Measurements from ENCODE around the gene SEPSECS.

The SEPSECS gene

DNA sequence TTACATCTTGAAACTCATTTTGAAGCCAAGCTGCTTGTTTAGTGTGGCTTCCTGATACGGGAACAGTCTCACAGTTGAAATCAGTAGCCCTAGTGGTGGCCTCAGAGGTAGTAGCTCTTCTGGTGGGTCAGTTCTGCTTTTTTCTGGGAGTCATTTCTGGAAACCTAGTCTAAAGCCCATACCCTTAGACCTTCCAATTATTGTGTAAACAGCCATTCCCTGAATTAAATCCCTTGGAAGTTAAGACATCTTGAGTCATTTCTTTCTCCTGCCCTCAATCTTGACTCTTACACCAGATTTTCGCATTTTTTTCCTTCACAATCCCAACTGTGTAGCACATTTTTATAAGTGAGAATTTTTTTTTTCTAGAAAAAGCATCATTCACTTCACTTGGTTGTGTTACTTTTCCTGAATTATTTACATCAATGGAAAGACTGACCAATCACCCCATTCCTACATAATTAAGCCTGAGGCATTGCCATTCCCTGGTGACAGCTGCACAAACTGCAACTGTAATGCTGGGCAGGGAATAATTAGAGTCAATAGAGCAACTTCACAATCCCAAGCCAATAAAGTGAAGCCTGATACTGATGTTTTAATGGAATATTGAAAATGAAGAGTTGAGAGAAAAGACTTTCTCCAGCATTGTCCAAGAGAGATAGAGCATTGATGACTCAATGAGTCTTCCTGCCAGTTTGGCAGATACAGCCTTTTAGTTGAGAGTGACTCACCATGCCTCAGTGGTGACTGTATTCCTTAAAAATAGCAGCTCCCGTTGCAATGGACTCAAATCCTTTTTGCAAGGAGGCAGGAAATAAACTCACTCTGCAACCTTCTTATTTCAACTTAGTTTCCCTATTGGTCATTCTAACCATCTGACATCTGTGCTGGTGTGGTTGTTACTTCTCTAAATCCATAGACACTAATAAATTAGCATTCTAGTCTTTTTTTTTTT is 13.0 kb upstream of the SEPSECS start (continued):
- TF ChIP-seq, protein P1, sequence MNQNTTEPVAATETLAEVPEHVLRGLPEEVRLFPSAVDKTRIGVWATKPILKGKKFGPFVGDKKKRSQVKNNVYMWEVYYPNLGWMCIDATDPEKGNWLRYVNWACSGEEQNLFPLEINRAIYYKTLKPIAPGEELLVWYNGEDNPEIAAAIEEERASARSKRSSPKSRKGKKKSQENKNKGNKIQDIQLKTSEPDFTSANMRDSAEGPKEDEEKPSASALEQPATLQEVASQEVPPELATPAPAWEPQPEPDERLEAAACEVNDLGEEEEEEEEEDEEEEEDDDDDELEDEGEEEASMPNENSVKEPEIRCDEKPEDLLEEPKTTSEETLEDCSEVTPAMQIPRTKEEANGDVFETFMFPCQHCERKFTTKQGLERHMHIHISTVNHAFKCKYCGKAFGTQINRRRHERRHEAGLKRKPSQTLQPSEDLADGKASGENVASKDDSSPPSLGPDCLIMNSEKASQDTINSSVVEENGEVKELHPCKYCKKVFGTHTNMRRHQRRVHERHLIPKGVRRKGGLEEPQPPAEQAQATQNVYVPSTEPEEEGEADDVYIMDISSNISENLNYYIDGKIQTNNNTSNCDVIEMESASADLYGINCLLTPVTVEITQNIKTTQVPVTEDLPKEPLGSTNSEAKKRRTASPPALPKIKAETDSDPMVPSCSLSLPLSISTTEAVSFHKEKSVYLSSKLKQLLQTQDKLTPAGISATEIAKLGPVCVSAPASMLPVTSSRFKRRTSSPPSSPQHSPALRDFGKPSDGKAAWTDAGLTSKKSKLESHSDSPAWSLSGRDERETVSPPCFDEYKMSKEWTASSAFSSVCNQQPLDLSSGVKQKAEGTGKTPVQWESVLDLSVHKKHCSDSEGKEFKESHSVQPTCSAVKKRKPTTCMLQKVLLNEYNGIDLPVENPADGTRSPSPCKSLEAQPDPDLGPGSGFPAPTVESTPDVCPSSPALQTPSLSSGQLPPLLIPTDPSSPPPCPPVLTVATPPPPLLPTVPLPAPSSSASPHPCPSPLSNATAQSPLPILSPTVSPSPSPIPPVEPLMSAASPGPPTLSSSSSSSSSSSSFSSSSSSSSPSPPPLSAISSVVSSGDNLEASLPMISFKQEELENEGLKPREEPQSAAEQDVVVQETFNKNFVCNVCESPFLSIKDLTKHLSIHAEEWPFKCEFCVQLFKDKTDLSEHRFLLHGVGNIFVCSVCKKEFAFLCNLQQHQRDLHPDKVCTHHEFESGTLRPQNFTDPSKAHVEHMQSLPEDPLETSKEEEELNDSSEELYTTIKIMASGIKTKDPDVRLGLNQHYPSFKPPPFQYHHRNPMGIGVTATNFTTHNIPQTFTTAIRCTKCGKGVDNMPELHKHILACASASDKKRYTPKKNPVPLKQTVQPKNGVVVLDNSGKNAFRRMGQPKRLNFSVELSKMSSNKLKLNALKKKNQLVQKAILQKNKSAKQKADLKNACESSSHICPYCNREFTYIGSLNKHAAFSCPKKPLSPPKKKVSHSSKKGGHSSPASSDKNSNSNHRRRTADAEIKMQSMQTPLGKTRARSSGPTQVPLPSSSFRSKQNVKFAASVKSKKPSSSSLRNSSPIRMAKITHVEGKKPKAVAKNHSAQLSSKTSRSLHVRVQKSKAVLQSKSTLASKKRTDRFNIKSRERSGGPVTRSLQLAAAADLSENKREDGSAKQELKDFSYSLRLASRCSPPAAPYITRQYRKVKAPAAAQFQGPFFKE (tag by site-specific recombination; IDR thresholded peaks at IDR 0.05; ENCODE audit: borderline replicate concordance) = no peak
- TF ChIP-seq ZEB2 (tag by site-specific recombination; IDR thresholded peaks at IDR 0.05) (peak; percentile 67; the same call in 1 of the 2 replicates), ZNF366 (tag by site-specific recombination; conservative IDR thresholded peaks at IDR 0.05) (peak; percentile 77)

DNA sequence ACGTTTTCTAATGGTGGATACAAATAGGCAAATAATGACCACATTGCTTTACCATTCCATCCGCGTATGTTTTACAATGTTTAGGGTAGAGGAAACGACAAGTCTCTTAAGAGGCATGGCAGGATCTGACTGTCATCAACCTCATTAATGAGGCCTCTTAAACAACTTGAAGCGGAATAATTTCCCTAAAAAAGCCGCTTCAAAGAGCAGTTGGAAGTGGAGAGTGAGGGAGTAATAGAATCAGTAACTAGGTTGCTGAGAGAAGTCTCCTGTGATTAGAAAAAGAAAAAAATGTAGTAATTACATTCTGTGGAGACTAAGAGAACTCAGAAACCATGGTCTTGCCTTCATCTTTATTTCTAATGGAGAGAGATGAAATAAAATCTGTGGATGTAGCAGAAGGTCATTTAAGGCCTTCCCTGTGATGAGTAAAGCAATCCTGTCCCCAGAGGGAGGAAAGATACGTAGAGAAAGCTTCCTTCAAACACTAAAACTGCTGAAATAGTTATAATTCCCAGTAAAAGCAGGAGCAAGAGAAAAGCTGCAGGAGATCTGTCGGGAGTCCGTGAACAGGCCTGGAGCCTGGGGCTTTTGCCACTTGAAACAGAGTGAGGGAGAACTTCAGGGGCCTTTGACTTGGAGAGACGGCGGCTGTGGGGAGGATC is 11.1 kb upstream of the SEPSECS start:
- CTCF ChIA-PET = no interaction called here
- H3K27ac ChIP-seq (ENCODE audit: extremely low read depth, low read depth, low read length) = no peak overlapping the region

DNA sequence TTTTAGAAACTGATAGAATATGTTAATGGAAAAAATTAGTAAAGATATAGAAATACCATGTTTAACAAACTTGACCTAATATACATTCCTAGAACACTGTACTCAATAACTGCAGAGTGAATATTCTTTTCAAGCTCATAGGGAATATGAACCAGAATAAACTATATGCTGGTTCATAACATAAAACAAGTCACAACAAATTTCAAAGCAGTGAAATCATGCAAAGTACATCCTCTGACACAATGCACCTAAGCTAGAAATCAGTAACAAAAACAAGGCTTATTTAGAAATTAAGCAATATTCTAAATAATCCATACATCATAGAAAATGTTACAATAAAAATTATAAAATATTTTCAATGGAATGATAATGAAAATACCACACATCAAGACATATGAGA is 9.2 kb upstream of the SEPSECS start:
- no peaks in the 10 kb centered on the region for H3K9me3 ChIP-seq (ENCODE audit: control insufficient read depth, insufficient read depth, low read depth, low read length)
- no peak overlapping the region for H3K27ac ChIP-seq (ENCODE audit: extremely low read depth, low read depth, low read length)
- POLR2A ChIA-PET = interaction anchor here (0.7 kb wide), 1 partner anchor 104 kb away, joined by 4 read pairs; no protein-coding TSS in a partner anchor
- TF ChIP-seq ZNF19 (tag by site-specific recombination; IDR thresholded peaks at IDR 0.05; ENCODE audit: low read depth) = no peak
- TF ChIP-seq, protein P2, sequence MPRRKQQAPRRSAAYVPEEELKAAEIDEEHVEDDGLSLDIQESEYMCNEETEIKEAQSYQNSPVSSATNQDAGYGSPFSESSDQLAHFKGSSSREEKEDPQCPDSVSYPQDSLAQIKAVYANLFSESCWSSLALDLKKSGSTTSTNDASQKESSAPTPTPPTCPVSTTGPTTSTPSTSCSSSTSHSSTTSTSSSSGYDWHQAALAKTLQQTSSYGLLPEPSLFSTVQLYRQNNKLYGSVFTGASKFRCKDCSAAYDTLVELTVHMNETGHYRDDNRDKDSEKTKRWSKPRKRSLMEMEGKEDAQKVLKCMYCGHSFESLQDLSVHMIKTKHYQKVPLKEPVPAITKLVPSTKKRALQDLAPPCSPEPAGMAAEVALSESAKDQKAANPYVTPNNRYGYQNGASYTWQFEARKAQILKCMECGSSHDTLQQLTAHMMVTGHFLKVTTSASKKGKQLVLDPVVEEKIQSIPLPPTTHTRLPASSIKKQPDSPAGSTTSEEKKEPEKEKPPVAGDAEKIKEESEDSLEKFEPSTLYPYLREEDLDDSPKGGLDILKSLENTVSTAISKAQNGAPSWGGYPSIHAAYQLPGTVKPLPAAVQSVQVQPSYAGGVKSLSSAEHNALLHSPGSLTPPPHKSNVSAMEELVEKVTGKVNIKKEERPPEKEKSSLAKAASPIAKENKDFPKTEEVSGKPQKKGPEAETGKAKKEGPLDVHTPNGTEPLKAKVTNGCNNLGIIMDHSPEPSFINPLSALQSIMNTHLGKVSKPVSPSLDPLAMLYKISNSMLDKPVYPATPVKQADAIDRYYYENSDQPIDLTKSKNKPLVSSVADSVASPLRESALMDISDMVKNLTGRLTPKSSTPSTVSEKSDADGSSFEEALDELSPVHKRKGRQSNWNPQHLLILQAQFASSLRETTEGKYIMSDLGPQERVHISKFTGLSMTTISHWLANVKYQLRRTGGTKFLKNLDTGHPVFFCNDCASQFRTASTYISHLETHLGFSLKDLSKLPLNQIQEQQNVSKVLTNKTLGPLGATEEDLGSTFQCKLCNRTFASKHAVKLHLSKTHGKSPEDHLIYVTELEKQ (tag by site-specific recombination; IDR thresholded peaks at IDR 0.05; ENCODE audit: borderline replicate concordance) = no peak
- TF ChIP-seq REPIN1 (tag by site-specific recombination; IDR thresholded peaks at IDR 0.05; ENCODE audit: low read depth) = no peak
- TF ChIP-seq ZNF37A (tag by site-specific recombination; IDR thresholded peaks at IDR 0.05) = no peak
- TF ChIP-seq OVOL3 (tag by site-specific recombination; IDR thresholded peaks at IDR 0.05) = no peak
- TF ChIP-seq, protein P3, sequence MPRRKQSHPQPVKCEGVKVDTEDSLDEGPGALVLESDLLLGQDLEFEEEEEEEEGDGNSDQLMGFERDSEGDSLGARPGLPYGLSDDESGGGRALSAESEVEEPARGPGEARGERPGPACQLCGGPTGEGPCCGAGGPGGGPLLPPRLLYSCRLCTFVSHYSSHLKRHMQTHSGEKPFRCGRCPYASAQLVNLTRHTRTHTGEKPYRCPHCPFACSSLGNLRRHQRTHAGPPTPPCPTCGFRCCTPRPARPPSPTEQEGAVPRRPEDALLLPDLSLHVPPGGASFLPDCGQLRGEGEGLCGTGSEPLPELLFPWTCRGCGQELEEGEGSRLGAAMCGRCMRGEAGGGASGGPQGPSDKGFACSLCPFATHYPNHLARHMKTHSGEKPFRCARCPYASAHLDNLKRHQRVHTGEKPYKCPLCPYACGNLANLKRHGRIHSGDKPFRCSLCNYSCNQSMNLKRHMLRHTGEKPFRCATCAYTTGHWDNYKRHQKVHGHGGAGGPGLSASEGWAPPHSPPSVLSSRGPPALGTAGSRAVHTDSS (tag by site-specific recombination; IDR thresholded peaks at IDR 0.05) = no peak
- TF ChIP-seq, protein P4, sequence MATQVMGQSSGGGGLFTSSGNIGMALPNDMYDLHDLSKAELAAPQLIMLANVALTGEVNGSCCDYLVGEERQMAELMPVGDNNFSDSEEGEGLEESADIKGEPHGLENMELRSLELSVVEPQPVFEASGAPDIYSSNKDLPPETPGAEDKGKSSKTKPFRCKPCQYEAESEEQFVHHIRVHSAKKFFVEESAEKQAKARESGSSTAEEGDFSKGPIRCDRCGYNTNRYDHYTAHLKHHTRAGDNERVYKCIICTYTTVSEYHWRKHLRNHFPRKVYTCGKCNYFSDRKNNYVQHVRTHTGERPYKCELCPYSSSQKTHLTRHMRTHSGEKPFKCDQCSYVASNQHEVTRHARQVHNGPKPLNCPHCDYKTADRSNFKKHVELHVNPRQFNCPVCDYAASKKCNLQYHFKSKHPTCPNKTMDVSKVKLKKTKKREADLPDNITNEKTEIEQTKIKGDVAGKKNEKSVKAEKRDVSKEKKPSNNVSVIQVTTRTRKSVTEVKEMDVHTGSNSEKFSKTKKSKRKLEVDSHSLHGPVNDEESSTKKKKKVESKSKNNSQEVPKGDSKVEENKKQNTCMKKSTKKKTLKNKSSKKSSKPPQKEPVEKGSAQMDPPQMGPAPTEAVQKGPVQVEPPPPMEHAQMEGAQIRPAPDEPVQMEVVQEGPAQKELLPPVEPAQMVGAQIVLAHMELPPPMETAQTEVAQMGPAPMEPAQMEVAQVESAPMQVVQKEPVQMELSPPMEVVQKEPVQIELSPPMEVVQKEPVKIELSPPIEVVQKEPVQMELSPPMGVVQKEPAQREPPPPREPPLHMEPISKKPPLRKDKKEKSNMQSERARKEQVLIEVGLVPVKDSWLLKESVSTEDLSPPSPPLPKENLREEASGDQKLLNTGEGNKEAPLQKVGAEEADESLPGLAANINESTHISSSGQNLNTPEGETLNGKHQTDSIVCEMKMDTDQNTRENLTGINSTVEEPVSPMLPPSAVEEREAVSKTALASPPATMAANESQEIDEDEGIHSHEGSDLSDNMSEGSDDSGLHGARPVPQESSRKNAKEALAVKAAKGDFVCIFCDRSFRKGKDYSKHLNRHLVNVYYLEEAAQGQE (tag by site-specific recombination; IDR thresholded peaks at IDR 0.05) = no peak
- TF ChIP-seq ZNF792 (tag by site-specific recombination; IDR thresholded peaks at IDR 0.05) = no peak
- TF ChIP-seq EGR2 (tag by site-specific recombination; IDR thresholded peaks at IDR 0.05; ENCODE audit: low read depth) = no peak
- TF ChIP-seq ZNF121 (tag by site-specific recombination; IDR thresholded peaks at IDR 0.05) = no peak
- no peak for TF ChIP-seq ZNF48 (tag by site-specific recombination; IDR thresholded peaks at IDR 0.05)
- no peak for TF ChIP-seq ZNF571 (tag by site-specific recombination; IDR thresholded peaks at IDR 0.05)
- CTCF ChIA-PET = no interaction called here
- H3K4me3 ChIP-seq (ENCODE audit: low read depth, low read length) = no peak overlapping the region
- no peaks in the 10 kb centered on the region for H3K36me3 ChIP-seq (ENCODE audit: control insufficient read depth in 2 of 2, insufficient read depth in 1 of 2, low read length in 2 of 2)
- H3K4me1 ChIP-seq (ENCODE audit: control insufficient read depth, insufficient read depth, low read length) = no peaks in the 10 kb centered on the region

More for the DNA sequence above, 11.1 kb upstream of the SEPSECS start:
- no peaks in the 10 kb centered on the region for H3K36me3 ChIP-seq (ENCODE audit: control insufficient read depth in 2 of 2, insufficient read depth in 1 of 2, low read length in 2 of 2)
- H3K4me1 ChIP-seq (ENCODE audit: control insufficient read depth, insufficient read depth, low read length) = no peaks in the 10 kb centered on the region
- POLR2A ChIA-PET = no interaction called here
- H3K9me3 ChIP-seq (ENCODE audit: control insufficient read depth, insufficient read depth, low read depth, low read length) = no peaks in the 10 kb centered on the region
- H3K4me3 ChIP-seq (ENCODE audit: low read depth, low read length) = no peak overlapping the region
- TF ChIP-seq ZNF623 (tag by site-specific recombination; IDR thresholded peaks at IDR 0.05) (no peak), ZFP3 (tag by site-specific recombination; IDR thresholded peaks at IDR 0.05; ENCODE audit: low read depth) (no peak), ZNF654 (tag by site-specific recombination; IDR thresholded peaks at IDR 0.05; ENCODE audit: low read depth) (no peak)
